Muscle layer of duodenum (tissue), 2 donors: ENCODE results near the gene BNIP2.

ENCODE experiments used
- H3K27ac ChIP-seq: one replicate; pipeline ENCODE4 v1.7.0; 2013; ENCODE audit warnings: mild to moderate bottlenecking, low read length
- H3K27me3 ChIP-seq: one replicate; pipeline ENCODE4 v1.7.0; 2013; ENCODE audit warnings: low read depth, mild to moderate bottlenecking, control low read depth, low read length
- H3K36me3 ChIP-seq, 2 donors: one replicate each; pipeline ENCODE4 v1.7.0; 2013; ENCODE audit warnings: low read length in 2 of 2, control low read depth in 1 of 2, mild to moderate bottlenecking in 1 of 2; ENCODE audit not compliant: insufficient read depth in 2 of 2, control insufficient read depth in 1 of 2
- H3K4me1 ChIP-seq, 2 donors: one replicate each; pipeline ENCODE4 v1.7.0; 2013; ENCODE audit warnings: low read length in 2 of 2, mild to moderate bottlenecking in 2 of 2, control low read depth in 1 of 2, moderate library complexity in 1 of 2; ENCODE audit not compliant: insufficient read depth in 2 of 2, control insufficient read depth in 1 of 2
- H3K4me3 ChIP-seq, 2 donors: one replicate each; pipeline ENCODE4 v1.7.0; 2013; ENCODE audit warnings: low read length in 2 of 2, low read depth in 1 of 2, mild to moderate bottlenecking in 1 of 2
- H3K9me3 ChIP-seq, 2 donors: one replicate each; pipeline ENCODE4 v1.7.0; 2013; ENCODE audit warnings: low read length in 2 of 2, control low read depth in 1 of 2, mild to moderate bottlenecking in 1 of 2; ENCODE audit not compliant: control insufficient read depth in 1 of 2
- donor health status: healthy.

BNIP2 gene

DNA sequence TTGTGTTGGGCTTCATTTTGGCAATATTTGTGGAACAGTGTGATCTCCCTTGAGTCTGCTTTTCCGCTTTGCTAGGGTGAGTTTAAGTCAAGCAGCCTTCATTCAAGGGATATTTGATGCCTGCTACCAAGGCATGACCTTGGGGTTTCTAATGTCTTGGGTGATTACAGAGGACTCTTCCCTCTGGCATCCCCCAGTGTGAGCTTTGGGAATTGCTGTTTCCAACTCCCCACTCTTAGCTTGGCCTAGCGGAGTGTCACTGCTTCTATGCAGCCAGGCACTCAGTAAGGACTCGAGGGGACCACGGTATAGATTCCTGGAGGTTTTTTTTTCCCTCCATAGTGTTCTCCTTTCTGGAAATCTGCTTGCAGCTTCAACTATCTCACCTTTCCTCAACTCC lies 56.4 kb downstream of the BNIP2 start:
- Histone ChIP-seq H3K36me3 (peaks cover 9 to 12% of the 10 kb centered on the region in 2 donors), H3K27me3 (no peaks in the 10 kb centered on the region), H3K4me3 (no peak overlapping the region), H3K4me1 (no peaks in the 10 kb centered on the region), H3K9me3 (no peaks in the 10 kb centered on the region), H3K27ac (no peak overlapping the region)

DNA sequence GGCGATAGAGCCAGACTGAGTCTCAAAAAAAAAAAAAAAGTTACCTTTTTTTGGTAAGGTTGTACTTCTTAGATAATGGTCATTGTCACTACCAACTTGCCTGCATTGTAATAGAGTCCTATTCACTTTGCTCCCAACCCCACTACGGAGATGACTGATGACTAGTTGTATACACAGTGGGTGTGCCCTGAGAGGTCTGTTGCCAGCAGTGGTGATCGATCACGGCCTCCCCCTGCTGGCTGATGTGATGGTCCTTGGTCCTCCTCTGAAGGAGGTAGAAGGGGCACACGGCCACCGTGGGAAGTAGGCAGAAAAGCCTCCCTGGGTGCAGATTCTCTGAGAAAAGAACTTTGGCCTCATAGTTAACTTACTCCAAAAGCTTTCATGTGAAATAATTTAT lies 66.8 kb downstream of the BNIP2 start:
- Histone ChIP-seq H3K36me3 (no peaks in the 10 kb centered on the region), H3K27me3 (no peaks in the 10 kb centered on the region), H3K27ac (no peak overlapping the region), H3K4me1 (no peaks in the 10 kb centered on the region), H3K9me3 (no peaks in the 10 kb centered on the region), H3K4me3 (no peak overlapping the region)

DNA sequence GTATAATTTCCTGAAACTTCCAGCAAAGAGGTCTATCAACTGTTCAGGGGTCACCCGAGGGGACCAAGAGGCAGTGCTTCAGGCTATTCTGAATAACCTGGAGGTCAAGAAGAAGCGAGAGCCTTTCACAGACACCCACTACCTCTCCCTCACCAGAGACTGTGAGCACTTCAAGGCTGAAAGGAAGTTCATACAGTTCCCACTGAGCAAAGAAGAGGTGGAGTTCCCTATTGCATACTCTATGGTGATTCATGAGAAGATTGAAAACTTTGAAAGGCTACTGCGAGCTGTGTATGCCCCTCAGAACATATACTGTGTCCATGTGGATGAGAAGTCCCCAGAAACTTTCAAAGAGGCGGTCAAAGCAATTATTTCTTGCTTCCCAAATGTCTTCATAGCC lies 70.7 kb downstream of the BNIP2 start:
- Histone ChIP-seq H3K27me3 (no peaks in the 10 kb centered on the region), H3K4me1 (no peaks in the 10 kb centered on the region), H3K27ac (no peak overlapping the region), H3K36me3 (no peaks in the 10 kb centered on the region), H3K4me3 (no peak overlapping the region), H3K9me3 (no peaks in the 10 kb centered on the region)

DNA sequence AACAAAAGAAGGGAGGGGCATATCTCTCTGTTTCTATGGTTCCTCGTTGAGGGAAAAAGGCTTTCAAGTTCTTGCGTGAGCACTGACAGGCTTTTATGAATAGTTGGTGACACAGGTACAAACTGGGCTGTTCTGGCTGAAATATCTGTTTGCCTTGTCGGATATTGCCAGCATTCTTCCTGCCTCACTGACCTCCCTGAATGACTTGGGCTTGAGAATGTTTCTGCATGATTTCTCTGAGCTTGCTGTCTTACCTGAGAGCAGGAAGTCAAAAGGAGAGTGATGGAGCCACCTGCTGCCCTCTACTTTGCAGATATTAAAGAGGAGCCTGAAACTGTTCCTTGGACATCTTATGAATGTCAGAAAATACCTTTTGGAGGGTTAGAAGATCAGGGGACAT lies 72.7 kb downstream of the BNIP2 start:
- H3K4me1 ChIP-seq = no peaks in the 10 kb centered on the region
- H3K4me3 ChIP-seq = peak overlapping the region in 1 of 2 donors; percentile 35
- H3K27ac ChIP-seq = peak overlapping the region; percentile 55
- no peaks in the 10 kb centered on the region for H3K9me3 ChIP-seq
- H3K27me3 ChIP-seq = no peaks in the 10 kb centered on the region
- H3K36me3 ChIP-seq = no peaks in the 10 kb centered on the region

DNA sequence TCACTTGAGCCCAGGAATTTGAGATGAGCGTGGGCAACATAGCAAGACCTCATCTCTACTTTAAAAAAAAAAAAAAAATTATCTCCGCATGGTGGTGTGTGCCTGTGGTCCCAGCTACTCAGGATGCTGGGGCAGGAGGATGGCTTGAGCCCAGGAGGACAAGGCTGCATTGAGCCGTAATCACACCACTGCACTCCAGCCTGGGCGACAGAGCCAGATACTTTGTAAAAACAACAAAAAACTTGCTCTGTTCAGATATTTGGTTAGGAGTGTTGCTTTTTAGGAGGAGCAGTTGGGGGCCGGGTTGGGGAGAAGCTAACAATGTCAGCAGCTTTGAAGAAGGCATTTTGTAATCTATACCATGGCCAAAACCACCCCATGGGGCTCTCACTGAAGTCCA lies 73.5 kb downstream of the BNIP2 start:
- Histone ChIP-seq H3K36me3 (no peaks in the 10 kb centered on the region), H3K27ac (peak overlapping the region; percentile 55), H3K9me3 (no peaks in the 10 kb centered on the region), H3K27me3 (no peaks in the 10 kb centered on the region), H3K4me1 (no peaks in the 10 kb centered on the region), H3K4me3 (no peak overlapping the region)

DNA sequence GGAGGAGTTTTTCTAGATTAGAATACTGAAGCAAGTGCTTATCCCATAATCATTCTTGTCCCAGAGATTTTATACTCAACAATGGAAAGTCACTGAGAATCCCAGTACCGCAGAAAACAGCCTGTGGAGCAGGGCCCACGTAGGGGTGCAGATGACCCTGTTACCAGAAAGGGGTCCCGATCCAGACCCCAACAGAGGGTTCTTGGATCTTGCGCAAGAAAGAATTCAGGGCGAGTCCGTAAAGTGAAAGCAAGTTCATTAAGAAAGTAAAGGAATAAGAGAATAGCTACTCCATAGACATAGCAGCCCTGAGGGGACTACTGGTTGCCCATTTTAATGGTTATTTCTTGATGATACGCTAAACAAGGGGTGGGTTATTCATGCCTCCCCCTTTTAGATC lies 75.0 kb downstream of the BNIP2 start:
- H3K27ac ChIP-seq = no peak overlapping the region
- H3K4me3 ChIP-seq = peak overlapping the region in 1 of 2 donors; percentile 16
- no peaks in the 10 kb centered on the region for H3K4me1 ChIP-seq
- no peaks in the 10 kb centered on the region for H3K27me3 ChIP-seq
- H3K36me3 ChIP-seq = no peaks in the 10 kb centered on the region
- H3K9me3 ChIP-seq = no peaks in the 10 kb centered on the region

DNA sequence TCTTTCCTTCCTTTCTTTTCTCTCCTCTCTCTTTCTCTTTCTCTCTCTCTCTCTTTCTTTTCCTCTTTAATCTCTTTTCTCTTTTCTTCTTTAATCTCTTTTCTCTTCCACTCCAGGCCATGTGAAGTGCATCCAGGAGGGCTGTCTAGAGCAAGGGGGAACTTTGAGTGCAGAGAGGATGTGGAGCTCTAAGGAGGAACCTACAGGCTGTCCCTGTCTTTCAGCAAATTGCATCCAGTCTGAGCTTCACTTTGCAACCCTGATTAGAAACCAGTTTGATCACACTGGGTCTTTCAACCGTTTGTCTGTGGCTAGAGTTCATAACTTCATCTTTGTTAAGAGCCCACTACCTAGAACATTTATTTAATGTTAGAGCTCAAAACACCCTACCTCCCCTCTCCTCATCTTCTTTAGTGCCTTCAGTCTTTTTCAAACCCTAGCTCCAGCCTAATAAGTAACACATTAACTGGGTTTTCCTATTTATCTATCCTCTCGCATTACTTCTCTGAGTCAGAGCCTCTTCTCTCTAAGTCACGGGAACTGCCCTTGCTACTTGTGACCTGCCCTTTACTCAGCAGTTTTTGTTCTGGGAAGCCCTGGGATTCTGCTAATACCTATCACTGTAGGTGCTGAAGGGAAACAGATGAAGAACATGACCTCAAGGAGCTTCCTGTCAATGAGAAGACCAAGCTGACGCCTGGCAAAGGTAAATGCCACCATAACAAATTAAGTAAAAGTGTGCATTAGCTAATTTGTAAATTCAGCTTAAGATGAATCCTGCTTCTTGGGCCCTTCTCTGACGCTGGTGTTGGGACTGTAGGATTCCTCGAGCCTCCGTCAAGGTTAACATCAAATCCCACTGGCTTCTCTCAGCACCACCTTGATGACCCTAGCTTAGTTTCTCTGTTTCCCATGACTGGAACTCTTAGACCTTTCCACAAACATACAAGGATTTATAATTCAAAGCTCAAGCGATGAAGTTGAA lies 77.6 kb downstream of the BNIP2 start, which contains the start of gene GCNT3:
GCNT3 (plus strand) TSS at position 508 of the 985 bp plus-strand sequence. CDS start 6,456 bp downstream, outside the sequence.
- Histone ChIP-seq H3K36me3 (no peaks in the 10 kb centered on the region), H3K4me3 (peak within 1 kb of the TSS in 1 of 2 donors; percentile 45), H3K4me1 (no peaks in the 10 kb centered on the region), H3K27me3 (no peaks in the 10 kb centered on the region), H3K9me3 (no peaks in the 10 kb centered on the region), H3K27ac (peak within 1 kb of the TSS; percentile 81)

DNA sequence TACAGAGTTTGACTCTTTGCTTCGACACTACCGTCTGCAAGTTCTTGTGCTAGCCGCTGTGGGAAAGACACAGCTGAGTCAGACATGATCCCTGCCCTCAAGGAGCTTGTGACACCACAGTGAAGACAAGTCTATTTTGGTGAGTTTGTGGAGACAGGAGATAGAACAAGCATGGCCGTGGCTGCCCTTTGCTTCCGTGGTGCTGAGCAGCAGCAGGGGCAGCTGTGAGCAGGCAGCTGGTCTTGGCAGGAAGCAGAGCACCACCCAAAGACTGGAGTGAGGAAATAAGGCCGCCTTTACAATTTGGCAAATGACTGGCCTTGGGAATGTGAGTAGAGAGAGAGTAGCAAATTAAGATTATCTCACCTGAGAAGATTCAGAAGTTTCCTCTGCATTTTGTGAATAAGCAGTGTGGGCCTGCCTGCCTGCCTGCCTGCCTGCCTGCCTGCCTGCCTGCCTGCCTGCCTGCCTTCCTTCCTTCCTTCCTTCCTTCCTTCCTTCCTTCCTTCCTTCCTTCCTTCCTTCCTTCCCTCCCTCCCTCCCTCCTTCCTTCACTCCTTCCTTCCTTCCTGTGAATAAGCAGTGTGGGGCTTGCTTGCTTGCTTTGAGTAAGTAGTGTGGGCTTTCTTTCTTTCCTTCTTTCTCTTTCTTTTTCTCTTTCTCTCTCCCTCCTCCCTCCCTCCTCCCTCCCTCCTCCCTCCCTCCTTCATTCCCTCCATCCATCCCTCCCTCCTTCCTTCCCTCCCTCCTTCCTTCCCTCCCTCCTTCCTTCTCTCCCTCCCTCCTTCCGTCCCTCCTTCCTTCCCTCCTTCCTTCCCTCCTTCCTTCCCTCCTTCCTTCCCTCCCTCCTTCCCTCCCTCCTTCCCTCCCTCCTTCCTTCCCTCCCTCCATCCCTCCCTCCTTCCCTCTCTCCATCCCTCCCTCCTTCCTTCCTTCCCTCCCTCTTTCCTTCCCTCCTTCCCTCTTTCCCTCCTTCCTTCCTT lies 79.1 kb downstream of the BNIP2 start:
- Histone ChIP-seq H3K4me1 (no peaks in the 10 kb centered on the region), H3K27ac (no peak overlapping the region), H3K4me3 (no peak overlapping the region), H3K9me3 (no peaks in the 10 kb centered on the region), H3K36me3 (no peaks in the 10 kb centered on the region), H3K27me3 (no peaks in the 10 kb centered on the region)
